Uterus (tissue), 2 donors: ENCODE measurements around the gene CCN2.

Source experiments
- POLR2A ChIP-seq, 2 donors: fragments of 450-650 bp; IDR thresholded peaks; one replicate each; pipeline ENCODE4 v1.6.1; 2016; ENCODE audit warnings: antibody characterized with exemption in 2 of 2, mild to moderate bottlenecking in 1 of 2, moderate library complexity in 1 of 2
- TF ChIP-seq, protein P1 (sequence below), 4 experiments: fragments of 200-600 bp in 2 of 4; fragments of 450-650 bp in 2 of 4; sonication (generic) in 2 of 4; IDR thresholded peaks; one replicate each; pipeline ENCODE4 v1.5.1; 2016 to 2019; ENCODE audit warnings: antibody characterized with exemption in 4 of 4, mild to moderate bottlenecking in 2 of 4, moderate library complexity in 1 of 4

DNA sequence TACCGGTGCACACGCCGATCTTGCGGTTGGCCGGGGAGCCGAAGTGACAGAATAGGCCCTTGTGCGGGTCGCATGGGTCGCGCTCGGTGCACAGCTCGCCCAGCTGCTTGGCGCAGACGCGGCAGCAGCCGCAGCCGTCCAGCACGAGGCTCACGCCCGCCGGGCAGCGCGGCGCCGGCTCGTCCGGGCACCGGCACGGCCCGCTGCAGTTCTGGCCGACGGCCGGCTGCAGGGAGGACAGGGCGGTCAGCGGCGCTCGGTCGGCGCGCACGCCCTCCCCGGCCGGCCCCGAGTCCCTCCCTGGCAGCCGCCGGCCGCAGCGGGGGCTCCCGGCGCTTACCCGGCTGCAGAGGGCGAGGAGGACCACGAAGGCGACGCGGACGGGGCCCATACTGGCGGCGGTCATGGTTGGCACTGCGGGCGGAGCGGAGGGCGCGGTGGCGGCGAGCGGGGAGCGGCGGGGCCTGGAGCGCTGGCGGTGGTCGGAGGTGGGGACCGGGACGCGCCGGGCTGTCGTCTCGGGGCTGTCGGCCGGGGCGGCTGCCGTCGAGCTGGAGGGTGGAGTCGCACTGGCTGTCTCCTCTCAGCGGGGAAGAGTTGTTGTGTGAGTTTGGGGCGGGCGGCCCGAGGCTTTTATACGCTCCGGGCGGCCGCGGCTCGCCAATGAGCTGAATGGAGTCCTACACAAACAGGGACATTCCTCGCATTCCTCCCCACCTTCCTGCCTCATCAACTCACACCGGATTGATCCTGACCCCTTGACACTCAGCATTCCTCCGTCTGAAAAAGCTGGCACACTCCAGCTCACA, at the start of gene CCN2:
- TF ChIP-seq, protein P1, sequence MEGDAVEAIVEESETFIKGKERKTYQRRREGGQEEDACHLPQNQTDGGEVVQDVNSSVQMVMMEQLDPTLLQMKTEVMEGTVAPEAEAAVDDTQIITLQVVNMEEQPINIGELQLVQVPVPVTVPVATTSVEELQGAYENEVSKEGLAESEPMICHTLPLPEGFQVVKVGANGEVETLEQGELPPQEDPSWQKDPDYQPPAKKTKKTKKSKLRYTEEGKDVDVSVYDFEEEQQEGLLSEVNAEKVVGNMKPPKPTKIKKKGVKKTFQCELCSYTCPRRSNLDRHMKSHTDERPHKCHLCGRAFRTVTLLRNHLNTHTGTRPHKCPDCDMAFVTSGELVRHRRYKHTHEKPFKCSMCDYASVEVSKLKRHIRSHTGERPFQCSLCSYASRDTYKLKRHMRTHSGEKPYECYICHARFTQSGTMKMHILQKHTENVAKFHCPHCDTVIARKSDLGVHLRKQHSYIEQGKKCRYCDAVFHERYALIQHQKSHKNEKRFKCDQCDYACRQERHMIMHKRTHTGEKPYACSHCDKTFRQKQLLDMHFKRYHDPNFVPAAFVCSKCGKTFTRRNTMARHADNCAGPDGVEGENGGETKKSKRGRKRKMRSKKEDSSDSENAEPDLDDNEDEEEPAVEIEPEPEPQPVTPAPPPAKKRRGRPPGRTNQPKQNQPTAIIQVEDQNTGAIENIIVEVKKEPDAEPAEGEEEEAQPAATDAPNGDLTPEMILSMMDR (IDR thresholded peaks at IDR 0.05), result peak in 1 of 4 experiments; percentile 5
- TF ChIP-seq POLR2A (IDR thresholded peaks at IDR 0.05), result peak; percentile 76 to 79
